K562 (cell line): ENCODE results near the gene EOLA1. TPM values are rescaled to one million over a fixed set of nuclear protein-coding genes. Genes with fewer than 3 reads are reported as not detected.

Experiments used
- CTBP1 ChIP-seq: fragments of 450-650 bp; IDR thresholded peaks from 2 replicates; pipeline ENCODE4 v1.6.1; 2016; ENCODE audit warnings: borderline replicate concordance
- E4F1 ChIP-seq: fragments of 250-450 bp; sonication (Bioruptor Pico); IDR thresholded peaks from 2 replicates; pipeline ENCODE4 v1.5.0; 2021; ENCODE audit warnings: mild to moderate bottlenecking, borderline replicate concordance
- MIER1 ChIP-seq: fragments of 450-650 bp; IDR thresholded peaks from 2 replicates; pipeline ENCODE4 v1.6.1; 2016; ENCODE audit warnings: antibody characterized with exemption, mild to moderate bottlenecking, low read depth
- PATZ1 ChIP-seq: fragments of 250-450 bp; sonication (Bioruptor Pico); IDR thresholded peaks from 2 replicates; pipeline ENCODE4 v1.5.0; 2020; ENCODE audit warnings: mild to moderate bottlenecking, borderline replicate concordance
- TGIF2 ChIP-seq: sonication (generic); formaldehyde crosslinking; IDR thresholded peaks from 2 replicates; pipeline ENCODE4 v1.8.1; 2022; ENCODE audit warnings: mild to moderate bottlenecking, missing genetic modification reagents, moderate library complexity
- polyA plus RNA-seq, 8 experiments: library from polyadenylated mRNA; depleted of rRNA in 4 of 8; stranded (reverse) in 5 of 8; unstranded in 3 of 8; fragments of >200 nt; fragmentation: Nextera tagmentation in 2 of 8; fragmentation: Illumina TruSeq in 1 of 8; extraction: Ambion mirVana in 2 of 8; extraction: Trizol in 1 of 8; gene quantifications; 2 replicates each; pipeline versions ENCODE4 v1.2.1 to v1.2.3, GENCODE V29; 2011 to 2014; ENCODE audit warnings: inconsistent platforms in 1 of 8, missing spikeins in 1 of 8
- total RNA-seq, 7 experiments: library from RNA; depleted of rRNA in 6 of 7; stranded (reverse); fragments of >200 nt in 6 of 7; fragmentation: Illumina TruSeq in 2 of 7; extraction: Trizol in 2 of 7; gene quantifications; 2 replicates each; pipeline versions ENCODE4 v1.2.1 to v1.2.3, GENCODE V29; 2011 to 2021; ENCODE audit warnings: low replicate concordance in 1 of 7

Gene EOLA1
- total and polyA plus RNA-seq, 9 of the 15 experiments (the other 6 are each of a cell fraction or from before 2014, with no cell fraction given), result 6.3 to 32.9 (median 18.2) TPM

- TF ChIP-seq E4F1 (CRISPR knock-in tag) (no peak), MIER1 (no peak), PATZ1 (CRISPR knock-in tag) (no peak), CTBP1 (peak; percentile 68; the same call in 1 of the 2 replicates), TGIF2 (CRISPR knock-in tag) (0 out of 2 replicates have a peak, but pooled peaks have one; percentile 62)
Observed at GRCh38 chrX:149540621-149541520, at the start of gene EOLA1 (continued).
